ENCODE results near the gene CDH12. TPM values are rescaled to one million over a fixed set of nuclear protein-coding genes. Genes with fewer than 3 reads are reported as not detected.

Gene CDH12
- total and polyA plus RNA-seq, 7 donors, result not detected

DNA sequence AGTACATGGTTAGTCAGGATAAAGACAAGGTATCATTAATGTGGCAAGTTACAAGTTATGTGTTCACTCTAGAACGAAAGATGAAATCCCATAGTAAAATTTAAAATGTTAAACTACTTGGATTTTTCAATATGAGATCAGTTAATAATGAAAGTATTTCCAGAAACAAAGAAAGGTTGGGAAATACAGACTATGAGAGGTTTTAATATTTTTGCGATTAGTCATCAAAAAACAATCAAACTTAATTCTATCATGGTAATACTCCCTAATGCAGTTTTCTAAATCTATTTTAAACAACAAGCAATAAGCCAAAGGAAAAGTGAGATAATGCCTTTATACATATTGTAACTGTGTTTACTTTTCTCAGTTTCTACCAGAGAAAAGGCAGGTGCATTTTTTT is 10.6 kb downstream of the CDH12 start:
- no peak for TF ChIP-seq CTCF (IDR thresholded peaks at IDR 0.05)
- Histone ChIP-seq H3K27me3 (ENCODE audit: insufficient read depth in 3 of 3, low read length in 2 of 3) (no peaks in the 10 kb centered on the region), H3K27ac (no peak overlapping the region), H3K36me3 (ENCODE audit: insufficient read depth in 1 of 2, low read depth in 1 of 2) (no peaks in the 10 kb centered on the region), H3K4me3 (no peak overlapping the region), H3K9me3 (no peaks in the 10 kb centered on the region), H3K4me1 (no peaks in the 10 kb centered on the region)
- DNase-seq (no peak), ATAC-seq (no peak)
- WGBS, 3 donors, result 75 to 80% (median 77%) methylated on average over 2 of the region's 2 CpGs
- intact Hi-C loops (cut with DNase I), result no loop called here

- DNase-seq (no peak), ATAC-seq (no peak)
- no peak overlapping the region for H3K27ac ChIP-seq
- no peaks in the 10 kb centered on the region for H3K27me3 ChIP-seq (ENCODE audit: insufficient read depth in 3 of 3, low read length in 2 of 3)
- no peaks in the 10 kb centered on the region for H3K4me1 ChIP-seq
- intact Hi-C loops (cut with DNase I), result no loop called here
- H3K4me3 ChIP-seq, result no peak overlapping the region
- H3K36me3 ChIP-seq (ENCODE audit: insufficient read depth in 1 of 2, low read depth in 1 of 2), result no peaks in the 10 kb centered on the region
- H3K9me3 ChIP-seq, result no peaks in the 10 kb centered on the region
- TF ChIP-seq CTCF (IDR thresholded peaks at IDR 0.05), result no peak
- 86 to 88% (median 87%) methylated on average over 4 of the region's 4 CpGs for WGBS, 3 donors
These were observed 15.3 kb downstream of the CDH12 start for GRCh38 chr5:22837803-22838202.

- Histone ChIP-seq H3K27me3 (ENCODE audit: insufficient read depth in 3 of 3, low read length in 2 of 3) (no peaks in the 10 kb centered on the region), H3K27ac (no peak overlapping the region), H3K4me1 (no peaks in the 10 kb centered on the region), H3K36me3 (ENCODE audit: insufficient read depth in 1 of 2, low read depth in 1 of 2) (no peaks in the 10 kb centered on the region), H3K4me3 (no peak overlapping the region), H3K9me3 (no peaks in the 10 kb centered on the region)
- ATAC-seq (no peak), DNase-seq (no peak)
- intact Hi-C loops (cut with DNase I), result no loop called here
- TF ChIP-seq CTCF (IDR thresholded peaks at IDR 0.05), result no peak
- 31 to 50% (median 39%) methylated on average over 1 of the region's 1 CpG for WGBS, 3 donors
These were observed 17.5 kb downstream of the CDH12 start for GRCh38 chr5:22835686-22836085.

DNA sequence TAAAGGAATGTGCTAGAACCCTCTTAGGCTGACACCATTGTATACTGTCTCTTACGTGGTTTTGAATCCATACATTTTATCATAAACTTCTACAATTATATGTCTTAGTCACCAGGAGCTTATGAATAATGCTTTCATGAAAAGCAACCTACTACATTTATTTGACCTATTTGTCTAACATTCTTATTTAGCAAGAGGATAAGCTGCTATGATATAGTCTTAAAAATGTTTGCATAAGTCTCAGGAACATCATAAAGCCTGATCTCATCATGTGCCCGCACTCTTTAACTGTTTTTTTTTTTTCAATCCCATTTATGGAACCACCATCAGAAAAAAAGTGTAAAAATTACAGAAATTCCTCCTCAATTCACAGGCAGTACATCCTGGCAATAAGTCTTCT is 59.7 kb downstream of the CDH12 start:
- Histone ChIP-seq H3K27ac (no peak overlapping the region), H3K9me3 (peaks cover 3% of the 10 kb centered on the region), H3K4me3 (no peak overlapping the region), H3K4me1 (no peaks in the 10 kb centered on the region), H3K27me3 (ENCODE audit: insufficient read depth in 3 of 3, low read length in 2 of 3) (no peaks in the 10 kb centered on the region), H3K36me3 (ENCODE audit: insufficient read depth in 1 of 2, low read depth in 1 of 2) (no peaks in the 10 kb centered on the region)
- DNase-seq (no peak), ATAC-seq (no peak)
- TF ChIP-seq CTCF (IDR thresholded peaks at IDR 0.05), result no peak
- 77 to 78% (median 77%) methylated on average over 2 of the region's 2 CpGs for WGBS, 3 donors
- intact Hi-C loops (cut with DNase I), result no loop called here

- Histone ChIP-seq H3K27ac (no peak overlapping the region), H3K27me3 (ENCODE audit: insufficient read depth in 3 of 3, low read length in 2 of 3) (no peaks in the 10 kb centered on the region), H3K36me3 (ENCODE audit: insufficient read depth in 1 of 2, low read depth in 1 of 2) (no peaks in the 10 kb centered on the region), H3K9me3 (no peaks in the 10 kb centered on the region), H3K4me3 (no peak overlapping the region), H3K4me1 (no peaks in the 10 kb centered on the region)
- no peak for DNase-seq
- no peak for ATAC-seq
- no peak for TF ChIP-seq CTCF (IDR thresholded peaks at IDR 0.05)
- WGBS, 3 donors, result 73 to 88% (median 88%) methylated on average over 1 of the region's 1 CpG
- intact Hi-C loops (cut with DNase I), result no loop called here
These were observed 65.3 kb downstream of the CDH12 start for GRCh38 chr5:22787807-22788206.

Measured in psoas muscle (tissue), 8 donors.